GM12878 (cell line): ENCODE data around the gene HAGHL.

Experiments
- CREB1 ChIP-seq: IDR thresholded peaks from 2 replicates; pipeline ENCODE4 v1.6.1; 2012; ENCODE audit warnings: low read depth, mild to moderate bottlenecking, inconsistent platforms
- ESRRA ChIP-seq: IDR thresholded peaks from 2 replicates; pipeline ENCODE4 v1.6.1; 2012; ENCODE audit warnings: mild to moderate bottlenecking, low read length, improper control_type of control experiment
- HCFC1 ChIP-seq: fragments of 150-350 bp; IDR thresholded peaks from 2 replicates; pipeline ENCODE4 v1.6.1; 2014; ENCODE audit warnings: low read length
- NFIC ChIP-seq: IDR thresholded peaks from 2 replicates; pipeline ENCODE4 v1.6.1; 2012; ENCODE audit warnings: low read depth, mild to moderate bottlenecking, inconsistent platforms, low read length, moderate library complexity
- TAF1 ChIP-seq: IDR thresholded peaks from 2 replicates; pipeline ENCODE4 v1.6.1; 2011; ENCODE audit warnings: mild to moderate bottlenecking, low read depth, low read length, borderline replicate concordance
- YY1 ChIP-seq: IDR thresholded peaks from 2 replicates; pipeline ENCODE4 v1.6.1; 2011; ENCODE audit warnings: low read depth, mild to moderate bottlenecking, low read length

- TF ChIP-seq NFIC (no peak), YY1 (no peak), HCFC1 (no peak), TAF1 (no peak), CREB1 (no peak), ESRRA (no peak)
These were observed 35.8 kb downstream of the HAGHL start for GRCh38 chr16:762595-763268.
